Measurements from ENCODE around the gene SEC16A. TPM values are rescaled to one million over a fixed set of nuclear protein-coding genes. Genes with fewer than 3 reads are reported as not detected.

SEC16A gene
- total RNA-seq, 4 donors from 2014 or later = 45.6 to 64.8 (median 56.5) TPM

DNA sequence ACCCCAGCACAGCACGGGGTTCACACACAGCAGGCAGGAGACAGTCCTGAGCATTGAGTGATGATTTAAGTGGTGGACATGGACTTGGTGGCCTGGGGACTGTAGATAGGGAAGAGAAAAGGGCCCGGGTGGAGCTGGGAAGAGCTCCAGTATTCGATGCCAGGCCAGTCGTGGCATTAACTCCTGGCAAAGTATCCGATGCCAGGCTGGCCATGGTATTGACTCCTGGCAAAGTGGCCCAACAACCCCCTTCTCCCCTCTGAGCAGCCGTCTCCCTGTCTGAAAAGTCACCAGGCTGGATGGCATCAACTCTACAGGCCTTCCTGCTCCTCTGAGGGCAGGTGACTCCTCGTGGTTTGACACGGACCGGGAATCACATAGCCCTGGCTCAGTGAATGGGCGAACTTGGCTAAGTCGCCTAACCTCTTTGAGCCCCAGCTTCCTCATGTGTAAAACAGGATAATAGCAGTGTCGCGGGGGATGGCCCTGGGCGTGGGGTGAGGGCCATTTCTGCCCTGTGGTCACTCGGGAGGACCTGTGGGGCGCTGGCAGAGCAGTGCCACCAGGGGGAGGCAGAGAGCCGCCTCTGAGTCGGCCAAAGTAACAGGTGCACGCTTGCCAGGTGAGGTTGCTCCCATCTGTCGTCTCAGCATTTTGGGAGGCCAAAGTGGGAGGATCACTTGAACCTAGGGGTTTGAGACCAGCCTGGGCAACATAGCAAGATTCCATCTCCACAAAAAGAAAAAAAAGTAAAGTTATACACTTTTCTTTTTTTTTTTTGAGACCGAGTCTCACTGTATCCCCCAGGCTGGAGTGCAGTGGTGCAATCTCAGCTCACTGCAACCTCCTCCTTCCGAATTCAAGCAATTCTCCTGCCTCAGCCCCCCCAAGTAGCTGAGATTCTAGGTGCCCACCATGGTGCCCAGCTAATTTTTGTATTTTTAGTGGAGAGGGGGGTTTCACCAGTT lies 5.7 kb upstream of the SEC16A start:
- DNase-seq (ENCODE audit: low spot score) (peak; percentile 68), ATAC-seq (ENCODE audit: low FRiP score) (peak; percentile 28)
- peak in 1 of 3 donors; percentile 92 for TF ChIP-seq CTCF (IDR thresholded peaks at IDR 0.05)

GRCh38 chr9:136487672-136488071 lies 4.8 kb upstream of the SEC16A start:
- no peak for DNase-seq (ENCODE audit: low spot score)
- no peak for TF ChIP-seq CTCF (IDR thresholded peaks at IDR 0.05)
- no peak for ATAC-seq (ENCODE audit: low FRiP score)

DNA sequence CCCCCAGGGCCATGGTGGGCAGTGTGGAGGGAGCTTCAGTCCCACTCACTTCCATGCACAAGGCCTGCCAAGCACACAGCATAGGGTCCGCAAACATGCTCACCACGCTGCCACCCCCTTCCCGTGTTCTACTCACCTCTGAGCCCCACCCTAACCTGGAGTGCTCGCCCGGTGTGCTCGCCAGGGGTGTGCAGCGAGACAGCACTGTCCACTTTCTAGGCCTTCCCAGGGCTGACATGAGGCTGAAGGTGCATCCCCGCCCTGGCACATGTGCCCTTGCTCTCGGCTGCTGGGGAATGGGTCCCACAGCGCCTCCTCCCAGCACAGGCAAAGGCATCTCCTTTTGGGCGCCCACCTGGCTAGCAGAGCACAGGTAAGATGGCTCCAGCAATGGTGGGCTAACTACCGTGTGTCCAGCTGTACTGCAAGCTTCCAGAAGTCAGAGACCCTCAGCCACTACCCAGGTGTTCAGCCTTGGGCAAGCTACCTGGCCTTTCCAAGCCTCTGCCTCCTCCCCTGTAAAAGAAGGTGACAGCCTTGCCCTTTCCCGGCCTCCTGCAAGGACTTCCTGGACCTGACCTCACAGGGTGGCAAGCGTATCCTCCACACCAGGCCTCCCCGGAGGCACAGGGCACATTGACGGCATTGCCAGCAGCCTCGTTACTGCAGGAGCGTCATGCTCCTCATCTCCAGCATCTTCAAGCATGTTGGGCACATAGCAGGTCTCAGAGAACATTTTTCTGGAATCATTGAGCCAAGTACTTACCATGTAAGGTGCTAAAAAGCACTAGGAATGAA lies 4.2 kb upstream of the SEC16A start:
- no peak for DNase-seq (ENCODE audit: low spot score)
- TF ChIP-seq CTCF (IDR thresholded peaks at IDR 0.05) = no peak
- ATAC-seq (ENCODE audit: low FRiP score) = no peak

DNA sequence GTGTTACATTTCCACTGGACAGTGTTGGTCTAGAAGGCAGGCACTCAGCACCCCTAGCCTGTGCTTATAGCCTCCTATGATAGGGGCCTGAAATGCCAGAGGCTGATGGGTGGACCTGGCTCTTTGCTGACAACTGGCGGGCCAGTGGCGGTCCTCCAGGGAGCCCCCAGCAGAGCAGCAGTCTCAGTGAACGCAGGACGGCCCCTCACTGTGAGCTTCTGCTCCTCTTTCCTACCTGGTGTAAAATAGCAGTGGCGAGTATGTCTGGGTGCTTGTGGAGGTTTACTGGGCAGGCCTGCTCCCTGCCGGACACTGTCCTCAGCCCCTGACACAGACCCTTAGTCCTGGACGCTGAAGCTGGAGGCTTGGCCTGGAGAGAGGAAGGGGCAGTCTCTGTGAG lies 3.3 kb upstream of the SEC16A start:
- no peak for ATAC-seq (ENCODE audit: low FRiP score)
- DNase-seq (ENCODE audit: low spot score) = no peak
- TF ChIP-seq CTCF (IDR thresholded peaks at IDR 0.05) = no peak

DNA sequence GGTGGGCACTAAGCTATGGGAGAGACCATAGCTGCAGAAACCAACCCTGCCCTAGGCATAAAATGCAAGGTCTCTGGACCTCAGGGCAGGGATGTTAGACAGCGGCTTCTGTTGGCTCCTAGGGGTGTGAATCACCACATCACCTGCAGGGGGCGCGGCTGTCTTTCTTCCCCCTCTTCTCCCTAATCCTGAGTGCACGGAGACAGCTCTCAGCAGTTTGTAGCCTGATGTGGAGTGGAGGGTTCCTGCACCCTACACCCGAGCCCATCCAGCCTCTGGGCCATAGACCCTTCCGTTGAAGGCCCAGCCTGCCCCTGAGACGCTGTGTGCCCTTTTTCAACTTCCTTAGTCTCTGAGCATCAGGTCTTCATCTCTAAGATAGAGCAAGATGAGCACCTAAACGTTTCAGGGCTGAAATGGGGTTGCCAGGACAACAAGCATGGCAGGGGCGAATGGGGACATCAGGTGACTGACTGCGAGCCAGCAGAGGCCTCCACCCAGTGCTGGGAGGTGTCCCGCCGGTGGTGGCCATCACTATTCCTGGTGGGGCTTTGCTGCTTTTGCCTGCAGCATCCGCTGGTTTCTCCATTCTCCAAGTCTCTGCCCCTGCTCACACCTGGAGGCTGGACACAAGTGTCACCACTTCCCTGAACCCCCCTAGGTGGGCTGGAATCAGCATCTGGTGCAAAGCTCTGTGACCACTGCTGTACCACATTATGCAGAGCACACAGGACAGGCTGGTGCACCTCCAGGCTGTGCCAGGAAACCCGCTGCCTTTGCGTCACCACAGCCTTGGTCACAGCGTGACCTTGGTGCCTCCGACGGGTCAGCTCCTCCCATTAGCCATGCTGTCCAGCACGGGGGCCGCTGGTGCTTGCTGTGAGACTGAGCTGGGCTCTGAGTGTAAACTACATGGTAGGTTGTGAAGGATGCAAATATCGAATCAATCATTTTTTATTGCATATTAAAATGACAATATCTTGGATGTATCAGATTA lies 2.5 kb upstream of the SEC16A start:
- ATAC-seq (ENCODE audit: low FRiP score) (no peak), DNase-seq (ENCODE audit: low spot score) (peak; percentile 73)
- peak in 2 of 3 donors; percentile 29 to 56 for TF ChIP-seq CTCF (IDR thresholded peaks at IDR 0.05)

Measured in omental fat pad (tissue), 4 donors.